ENCODE data around the gene UTP14A. TPM values are rescaled to one million over a fixed set of nuclear protein-coding genes. Genes with fewer than 3 reads are reported as not detected.

UTP14A gene
- polyA plus RNA-seq, 1 of the 3 experiments (the other 2 are of a cell fraction) = 25.4 TPM

- CTCF ChIA-PET = no interaction called here
- Histone ChIP-seq H3K9me3 (no peaks in the 10 kb centered on the region), H3K27ac (ENCODE audit: low read depth in 2 of 2, low read length in 1 of 2) (no peak overlapping the region), H3K4me3 (ENCODE audit: low read depth in 2 of 2, low read length in 1 of 2) (no peak overlapping the region), H3K4me2 (no peak overlapping the region), H2AFZ (ENCODE audit: low read depth) (no peak overlapping the region), H3K4me1 (ENCODE audit: control insufficient read depth in 1 of 2, insufficient read depth in 2 of 2, low read depth in 1 of 2, low read length in 1 of 2) (no peaks in the 10 kb centered on the region), H4K20me1 (ENCODE audit: insufficient read depth) (no peaks in the 10 kb centered on the region), H3F3A (replicated peaks; ENCODE audit: insufficient read depth) (peaks cover 4% of the 10 kb centered on the region), H3K27me3 (ENCODE audit: insufficient read depth) (peaks cover 13% of the 10 kb centered on the region; the same call in 1 of the 2 replicates), H3K9me2 (no peaks in the 10 kb centered on the region), H3K36me3 (replicated peaks in 1 of 2; ENCODE audit: control insufficient read depth in 1 of 2, insufficient read depth in 2 of 2, low read length in 1 of 2) (no peaks in the 10 kb centered on the region), H3K9ac (no peak overlapping the region), H3K79me2 (ENCODE audit: insufficient read depth) (no peaks in the 10 kb centered on the region)
- DNase-seq = no peak
- WGBS (ENCODE audit: low lambda C conversion rate) = 47% methylated on average over 5 of the region's 5 CpGs
- POLR2A ChIA-PET = no interaction called here
- TF ChIP-seq CTCF (IDR thresholded peaks at IDR 0.05) (no peak), TEAD4 (IDR thresholded peaks at IDR 0.05; ENCODE audit: borderline replicate concordance, insufficient read depth) (no peak), EP300 (IDR thresholded peaks at IDR 0.05; ENCODE audit: borderline replicate concordance in 1 of 2, low read depth in 1 of 2, low read length in 1 of 2) (no peak), FOSL2 (IDR thresholded peaks at IDR 0.05; ENCODE audit: borderline replicate concordance, low read depth) (no peak), USF2 (IDR thresholded peaks at IDR 0.05; ENCODE audit: borderline replicate concordance, low read depth, low read length) (no peak), PBX3 (IDR thresholded peaks at IDR 0.05) (no peak), USF1 (IDR thresholded peaks at IDR 0.05; ENCODE audit: borderline replicate concordance, low read depth) (no peak), GATA2 (CRISPR knock-in tag; IDR thresholded peaks at IDR 0.05) (no peak), RAD21 (IDR thresholded peaks at IDR 0.05; ENCODE audit: low read length) (no peak), JUND (IDR thresholded peaks at IDR 0.05) (no peak), ELF1 (IDR thresholded peaks at IDR 0.05) (no peak)
These were observed 70.5 kb downstream of the UTP14A start for GRCh38 chrX:129976441-129976840.

Other genes starting within 250 kb of the UTP14A start
- gene XPNPEP2, start 167.2 kb upstream of the UTP14A start, polyA plus RNA-seq (2012; rRNA removed) = 0.19 and 0.21 TPM in 2 replicates
- gene SASH3, start 126.2 kb upstream of the UTP14A start, polyA plus RNA-seq (2012; rRNA removed) = not detected in 2 replicates
- 8.1 and 12.2 TPM in 2 replicates for gene ZDHHC9, start 62.3 kb upstream of the UTP14A start, polyA plus RNA-seq (2012; rRNA removed)
- gene BCORL1, start 76.5 kb downstream of the UTP14A start, polyA plus RNA-seq (2012; rRNA removed) = 1.5 and 4.2 TPM in 2 replicates
- gene ELF4, start 204.3 kb downstream of the UTP14A start, polyA plus RNA-seq (2012; rRNA removed) = 7.7 and 9.6 TPM in 2 replicates